ENCODE results near the gene MOGAT2.
"Not testable (repeated sequence)": the region's sequence is repeated elsewhere in the genome, so short reads cannot be mapped to it uniquely, and the experiment has no call there.

MOGAT2 gene

GRCh38 chr11:75740681-75741080 lies 23.0 kb downstream of the MOGAT2 start:
- Histone ChIP-seq H3K27ac (replicated peaks) (no peak overlapping the region), H3K4me3 (replicated peaks; ENCODE audit: insufficient read depth, low read length) (no peak overlapping the region), H3K27me3 (ENCODE audit: insufficient read depth, poor library complexity, severe bottlenecking) (no peaks in the 10 kb centered on the region)
- TF ChIP-seq SPI1 (IDR thresholded peaks at IDR 0.05; ENCODE audit: borderline replicate concordance, low read depth), result no peak
- no peak for TF ChIP-seq CTCF (IDR thresholded peaks at IDR 0.05; ENCODE audit: insufficient read depth, low read length)
- TF ChIP-seq POLR2AphosphoS5 (IDR thresholded peaks at IDR 0.05; ENCODE audit: low read depth), result no peak
- TF ChIP-seq GABPA (IDR thresholded peaks at IDR 0.05; ENCODE audit: low read depth), result no peak
- no peak for DNase-seq (ENCODE audit: low read depth in 1 of 2, low spot score in 1 of 2)

GRCh38 chr11:75743159-75743558 lies 25.5 kb downstream of the MOGAT2 start:
- H3K27ac ChIP-seq (replicated peaks); H3K27me3 ChIP-seq (ENCODE audit: insufficient read depth, poor library complexity, severe bottlenecking); DNase-seq (ENCODE audit: low read depth in 1 of 2, low spot score in 1 of 2); H3K4me3 ChIP-seq (replicated peaks; ENCODE audit: insufficient read depth, low read length): not testable (repeated sequence)

GRCh38 chr11:75743711-75744563 lies 26.3 kb downstream of the MOGAT2 start:
- Histone ChIP-seq H3K27ac (replicated peaks) (no peak overlapping the region), H3K4me3 (replicated peaks; ENCODE audit: insufficient read depth, low read length) (no peak overlapping the region), H3K27me3 (ENCODE audit: insufficient read depth, poor library complexity, severe bottlenecking) (no peaks in the 10 kb centered on the region)
- TF ChIP-seq REST (IDR thresholded peaks at IDR 0.05; ENCODE audit: insufficient replicate concordance, low read depth) (no peak), GABPA (IDR thresholded peaks at IDR 0.05; ENCODE audit: low read depth) (no peak), CTCF (IDR thresholded peaks at IDR 0.05; ENCODE audit: insufficient read depth, low read length) (no peak), SPI1 (IDR thresholded peaks at IDR 0.05; ENCODE audit: borderline replicate concordance, low read depth) (no peak)
- no peak for DNase-seq (ENCODE audit: low read depth in 1 of 2, low spot score in 1 of 2)

GRCh38 chr11:75745807-75746206 lies 28.2 kb downstream of the MOGAT2 start:
- no peak for TF ChIP-seq CTCF (IDR thresholded peaks at IDR 0.05; ENCODE audit: insufficient read depth, low read length)
- no peak overlapping the region for H3K4me3 ChIP-seq (replicated peaks; ENCODE audit: insufficient read depth, low read length)
- H3K27me3 ChIP-seq (ENCODE audit: insufficient read depth, poor library complexity, severe bottlenecking), result no peaks in the 10 kb centered on the region
- H3K27ac ChIP-seq (replicated peaks), result no peak overlapping the region
- DNase-seq (ENCODE audit: low read depth in 1 of 2, low spot score in 1 of 2), result no peak

- H3K27me3 ChIP-seq (ENCODE audit: insufficient read depth, poor library complexity, severe bottlenecking); DNase-seq (ENCODE audit: low read depth in 1 of 2, low spot score in 1 of 2); H3K4me3 ChIP-seq (replicated peaks; ENCODE audit: insufficient read depth, low read length); H3K27ac ChIP-seq (replicated peaks): not testable (repeated sequence)
These were observed 31.2 kb downstream of the MOGAT2 start for GRCh38 chr11:75748729-75749273.

- DNase-seq (ENCODE audit: low read depth in 1 of 2, low spot score in 1 of 2); H3K27ac ChIP-seq (replicated peaks); H3K27me3 ChIP-seq (ENCODE audit: insufficient read depth, poor library complexity, severe bottlenecking); H3K4me3 ChIP-seq (replicated peaks; ENCODE audit: insufficient read depth, low read length): not testable (repeated sequence)
These were observed 37.3 kb downstream of the MOGAT2 start for GRCh38 chr11:75754933-75755332.
